ENCODE results near the gene SPCS1. TPM values are rescaled to one million over a fixed set of nuclear protein-coding genes. Genes with fewer than 3 reads are reported as not detected.

Gene SPCS1
- total RNA-seq, 4 donors from 2014 or later = 65.8 to 138 (median 123) TPM

GRCh38 chr3:52693071-52693470, 12.8 kb upstream of the SPCS1 start:
- TF ChIP-seq CTCF (IDR thresholded peaks at IDR 0.05) (no peak), POLR2A (IDR thresholded peaks at IDR 0.05) (no peak)
- H3K27me3 ChIP-seq = no peaks in the 10 kb centered on the region
- H3K36me3 ChIP-seq = peaks cover 34 to 100% (median 64%) of the 10 kb centered on the region in 3 donors
- peaks cover 0 to 21% (median 3%) of the 10 kb centered on the region in 3 donors for H3K4me1 ChIP-seq
- H3K9me3 ChIP-seq = no peaks in the 10 kb centered on the region
- intact Hi-C loops (cut with DNase I) = no loop called here
- H3K27ac ChIP-seq = no peak overlapping the region
- H3K4me3 ChIP-seq = no peak overlapping the region
- DNase-seq = no peak

- 77 to 84% methylated on average over 7 of the region's 7 CpGs for WGBS, 2 donors
- peaks cover 29 to 98% (median 52%) of the 10 kb centered on the region in 3 donors for H3K36me3 ChIP-seq
- no peak for DNase-seq
- intact Hi-C loops (cut with DNase I) = no loop called here
- H3K4me3 ChIP-seq = no peak overlapping the region
- H3K9me3 ChIP-seq = no peaks in the 10 kb centered on the region
- no peaks in the 10 kb centered on the region for H3K27me3 ChIP-seq
- H3K4me1 ChIP-seq = peaks cover 0 to 5% (median 0%) of the 10 kb centered on the region in 3 donors
- TF ChIP-seq POLR2A (IDR thresholded peaks at IDR 0.05) (no peak), CTCF (IDR thresholded peaks at IDR 0.05) (no peak)
- H3K27ac ChIP-seq = no peak overlapping the region
Observed at GRCh38 chr3:52694528-52695189, 11.2 kb upstream of the SPCS1 start.

GRCh38 chr3:52695798-52696671, 9.9 kb upstream of the SPCS1 start:
- Histone ChIP-seq H3K9me3 (no peaks in the 10 kb centered on the region), H3K4me1 (no peaks in the 10 kb centered on the region), H3K36me3 (peaks cover 25 to 90% (median 43%) of the 10 kb centered on the region in 3 donors), H3K27me3 (no peaks in the 10 kb centered on the region), H3K4me3 (no peak overlapping the region), H3K27ac (no peak overlapping the region)
- intact Hi-C loops (cut with DNase I) = no loop called here
- no peak for TF ChIP-seq POLR2A (IDR thresholded peaks at IDR 0.05)
- no peak for TF ChIP-seq CTCF (IDR thresholded peaks at IDR 0.05)
- DNase-seq = no peak
- WGBS, 2 donors = 68 to 73% methylated on average over 4 of the region's 4 CpGs

GRCh38 chr3:52696830-52697631, 8.9 kb upstream of the SPCS1 start:
- no peaks in the 10 kb centered on the region for H3K27me3 ChIP-seq
- peaks cover 21 to 80% (median 34%) of the 10 kb centered on the region in 3 donors for H3K36me3 ChIP-seq
- DNase-seq = no peak
- H3K4me1 ChIP-seq = no peaks in the 10 kb centered on the region
- WGBS, 2 donors = 79 to 90% methylated on average over 2 of the region's 2 CpGs
- no peaks in the 10 kb centered on the region for H3K9me3 ChIP-seq
- no peak overlapping the region for H3K27ac ChIP-seq
- H3K4me3 ChIP-seq = no peak overlapping the region
- intact Hi-C loops (cut with DNase I) = no loop called here
- TF ChIP-seq POLR2A (IDR thresholded peaks at IDR 0.05) (no peak), CTCF (IDR thresholded peaks at IDR 0.05) (no peak)
